BLaER1 treated with 17β-estradiol and CSF1 and Interleukin-3, amounts not matched to agents 10 nM and 100 nM (cell line): ENCODE measurements around the gene PLA2G6.
A peak's percentile ranks its signal among the peaks of the same experiment; 100 is the strongest.

Experiments
- H3K27ac ChIP-seq, 11 experiments: shearing (Covaris generic); formaldehyde crosslinking; 2 replicates each; pipeline ENCODE4 v1.8.1; 2022
- H3K27me3 ChIP-seq, 11 experiments: shearing (Covaris generic); formaldehyde crosslinking; 2 replicates each; pipeline ENCODE4 v1.8.1; 2022
- H3K36me3 ChIP-seq, 11 experiments: shearing (Covaris generic); formaldehyde crosslinking; 2 replicates each; pipeline ENCODE4 v1.8.1; 2022
- H3K4me1 ChIP-seq, 10 experiments: shearing (Covaris generic); formaldehyde crosslinking; 2 replicates each; pipeline ENCODE4 v1.8.1; 2022
- H3K4me2 ChIP-seq, 11 experiments: shearing (Covaris generic); formaldehyde crosslinking; 2 replicates each; pipeline ENCODE4 v1.8.1; 2022
- H3K4me3 ChIP-seq, 10 experiments: shearing (Covaris generic); formaldehyde crosslinking; 2 replicates each; pipeline ENCODE4 v1.8.1; 2022
- H3K9ac ChIP-seq, 11 experiments: shearing (Covaris generic); formaldehyde crosslinking; 2 replicates each; pipeline ENCODE4 v1.8.1; 2022
- H3K9me3 ChIP-seq, 11 experiments: shearing (Covaris generic); formaldehyde crosslinking; replicated peaks in 1 of 11; 2 replicates each; pipeline ENCODE4 v1.8.1; 2022
- H4K20me1 ChIP-seq, 11 experiments: shearing (Covaris generic); formaldehyde crosslinking; 2 replicates each; pipeline ENCODE4 v1.8.1; 2022
- Cebpa-rat ChIP-seq, 11 experiments: shearing (Covaris generic); IDR thresholded peaks; 2 replicates each; pipeline ENCODE4 v1.8.1; 2022

PLA2G6 gene

DNA sequence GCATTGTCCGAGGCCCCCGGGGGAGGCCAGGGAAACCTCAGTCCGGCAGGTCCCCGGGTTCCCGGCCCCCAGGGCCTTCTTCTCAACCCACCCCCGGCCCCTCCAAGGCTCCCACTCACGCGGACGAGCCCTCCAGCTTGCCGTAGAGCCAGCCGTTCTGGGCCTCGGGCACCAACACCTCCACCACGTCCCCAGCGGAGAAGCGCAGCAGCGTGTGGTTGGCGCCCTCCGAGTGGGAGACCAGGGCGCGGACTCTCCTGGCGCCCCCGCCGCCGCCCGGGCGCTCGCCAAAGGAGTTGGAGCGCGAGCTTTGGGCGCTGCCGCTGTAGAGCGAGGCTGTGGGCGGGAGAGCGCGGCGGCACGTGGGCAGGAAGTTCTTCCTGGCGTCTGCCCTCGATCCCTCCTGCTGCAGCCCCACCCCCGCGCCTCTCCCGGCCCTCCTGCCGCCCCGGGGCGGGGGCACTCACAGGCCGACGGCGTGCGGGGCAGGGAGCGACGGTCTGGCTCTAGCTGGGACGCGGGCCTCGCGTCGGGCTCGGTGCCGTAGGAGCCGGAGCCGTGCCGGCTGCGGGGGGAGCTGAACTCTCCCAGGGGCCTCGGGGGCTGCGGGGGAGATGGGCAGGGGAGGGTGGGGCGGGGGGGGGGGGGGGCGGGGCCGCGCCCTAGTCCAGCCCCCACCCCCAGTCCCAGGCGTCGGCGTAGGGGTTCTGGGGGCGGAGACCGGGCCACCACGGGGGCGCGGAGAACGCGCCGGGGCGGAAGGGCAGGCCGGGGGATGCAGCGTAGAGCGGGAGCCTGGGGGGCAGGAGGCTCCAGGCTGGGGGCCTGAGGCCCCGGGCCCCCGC, 92.8 kb downstream of the PLA2G6 start:
- no peaks in the 10 kb centered on the region for H3K9me3 ChIP-seq
- peaks cover 0 to 8% (median 2%) of the 10 kb centered on the region in 11 experiments; a peak in 11 of 22 replicates for H3K27me3 ChIP-seq
- TF ChIP-seq Cebpa-rat (IDR thresholded peaks at IDR 0.05): no peak
- H3K9ac ChIP-seq: no peak overlapping the region
- H3K4me2 ChIP-seq: no peak overlapping the region
- H3K4me1 ChIP-seq: no peaks in the 10 kb centered on the region
- H4K20me1 ChIP-seq: peaks cover 0 to 4% (median 0%) of the 10 kb centered on the region in 11 experiments; a peak in 3 of 22 replicates
- no peak overlapping the region for H3K27ac ChIP-seq
- no peak overlapping the region for H3K4me3 ChIP-seq
- no peaks in the 10 kb centered on the region; a peak in 1 of 22 replicates for H3K36me3 ChIP-seq

DNA sequence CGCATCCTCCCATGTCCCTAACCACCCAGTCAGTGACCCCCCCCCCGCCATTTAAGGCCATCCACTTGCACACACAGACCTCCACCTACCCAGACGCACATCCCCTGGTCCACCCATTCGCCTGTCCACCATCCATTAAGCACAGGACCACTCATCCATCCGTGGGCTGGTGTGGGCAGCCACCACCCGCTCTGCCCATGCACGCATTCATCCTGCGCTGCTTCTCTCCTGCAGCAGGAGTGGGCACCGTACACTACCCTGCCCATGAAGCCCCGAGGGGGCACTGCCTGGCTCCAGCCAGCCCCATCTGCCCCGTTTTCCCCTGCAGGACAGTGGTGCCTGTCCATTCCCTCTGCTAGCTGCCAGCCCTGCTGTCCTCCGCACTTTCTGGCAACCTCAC, 93.8 kb downstream of the PLA2G6 start:
- H3K4me2 ChIP-seq: no peak overlapping the region
- H3K4me3 ChIP-seq: no peak overlapping the region
- H3K9me3 ChIP-seq: no peaks in the 10 kb centered on the region
- no peak overlapping the region for H3K27ac ChIP-seq
- no peak for TF ChIP-seq Cebpa-rat (IDR thresholded peaks at IDR 0.05)
- H3K36me3 ChIP-seq: no peaks in the 10 kb centered on the region
- H4K20me1 ChIP-seq: peaks cover 0 to 7% (median 0%) of the 10 kb centered on the region in 11 experiments; a peak in 3 of 22 replicates
- peaks cover 8 to 18% (median 12%) of the 10 kb centered on the region in 11 experiments for H3K27me3 ChIP-seq
- H3K4me1 ChIP-seq: peaks cover 0 to 7% (median 3%) of the 10 kb centered on the region in 10 experiments; a peak in 15 of 20 replicates
- H3K9ac ChIP-seq: no peak overlapping the region

GRCh38 chr22:38086942-38087341, 94.7 kb downstream of the PLA2G6 start:
- peaks cover 17 to 27% (median 21%) of the 10 kb centered on the region in 11 experiments for H3K27me3 ChIP-seq
- H3K9ac ChIP-seq: no peak overlapping the region
- no peak overlapping the region for H3K4me3 ChIP-seq
- H3K9me3 ChIP-seq: no peaks in the 10 kb centered on the region
- TF ChIP-seq Cebpa-rat (IDR thresholded peaks at IDR 0.05): no peak
- no peak overlapping the region for H3K27ac ChIP-seq
- no peak overlapping the region for H3K4me2 ChIP-seq
- H4K20me1 ChIP-seq: peaks cover 0 to 9% (median 0%) of the 10 kb centered on the region in 11 experiments; a peak in 4 of 22 replicates
- no peaks in the 10 kb centered on the region for H3K36me3 ChIP-seq
- H3K4me1 ChIP-seq: peaks cover 6 to 16% (median 12%) of the 10 kb centered on the region in 10 experiments; a peak in 18 of 20 replicates

DNA sequence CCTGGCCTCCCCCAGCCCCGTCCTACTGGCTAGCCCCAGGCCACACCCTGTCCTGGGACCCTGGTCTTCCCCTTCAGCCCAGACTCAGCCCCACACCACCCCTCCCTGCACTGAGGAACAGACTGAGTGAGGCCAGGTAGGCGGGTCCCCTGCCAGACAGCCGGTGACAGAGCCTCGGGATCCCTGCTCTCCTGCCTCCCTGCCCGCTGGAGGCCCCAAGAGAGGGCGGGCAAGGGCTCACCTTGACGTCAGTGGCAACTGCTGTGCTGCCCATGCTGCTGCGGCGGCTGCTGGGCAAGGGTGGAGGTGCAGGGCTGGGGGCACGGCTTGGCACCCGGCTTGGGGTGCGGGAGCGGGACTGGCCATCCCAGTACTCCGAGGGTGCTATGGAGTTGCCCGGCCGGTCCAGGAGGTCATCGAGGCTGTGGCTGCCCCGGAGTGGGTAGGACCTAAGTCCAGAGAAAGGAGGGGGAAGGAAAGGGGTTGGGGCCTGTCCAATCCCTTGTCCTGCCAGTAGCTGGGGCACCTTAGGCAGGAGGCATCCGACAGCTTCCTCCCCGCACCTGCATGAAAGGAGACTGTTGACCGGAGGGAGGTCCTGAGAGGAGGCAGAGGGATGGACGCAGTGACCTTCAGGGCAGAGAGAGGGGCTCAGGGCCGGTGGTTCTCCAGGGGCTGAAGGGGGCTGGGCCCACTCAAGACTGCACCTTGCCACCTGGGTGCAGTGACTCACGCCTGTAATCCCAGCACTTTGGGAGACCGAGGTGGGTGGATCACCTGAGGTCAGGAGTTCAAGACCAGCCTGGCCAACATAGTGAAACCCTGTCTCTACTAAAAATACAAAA, 95.4 kb downstream of the PLA2G6 start:
- H4K20me1 ChIP-seq: peaks cover 0 to 17% (median 0%) of the 10 kb centered on the region in 11 experiments; a peak in 4 of 22 replicates
- no peak overlapping the region for H3K4me3 ChIP-seq
- no peak overlapping the region for H3K9ac ChIP-seq
- no peaks in the 10 kb centered on the region for H3K36me3 ChIP-seq
- peaks cover 12 to 23% (median 19%) of the 10 kb centered on the region in 10 experiments; a peak in 18 of 20 replicates for H3K4me1 ChIP-seq
- H3K27me3 ChIP-seq: peaks cover 24 to 34% (median 28%) of the 10 kb centered on the region in 11 experiments
- H3K27ac ChIP-seq: no peak overlapping the region
- no peak for TF ChIP-seq Cebpa-rat (IDR thresholded peaks at IDR 0.05)
- no peak overlapping the region for H3K4me2 ChIP-seq
- H3K9me3 ChIP-seq: no peaks in the 10 kb centered on the region

DNA sequence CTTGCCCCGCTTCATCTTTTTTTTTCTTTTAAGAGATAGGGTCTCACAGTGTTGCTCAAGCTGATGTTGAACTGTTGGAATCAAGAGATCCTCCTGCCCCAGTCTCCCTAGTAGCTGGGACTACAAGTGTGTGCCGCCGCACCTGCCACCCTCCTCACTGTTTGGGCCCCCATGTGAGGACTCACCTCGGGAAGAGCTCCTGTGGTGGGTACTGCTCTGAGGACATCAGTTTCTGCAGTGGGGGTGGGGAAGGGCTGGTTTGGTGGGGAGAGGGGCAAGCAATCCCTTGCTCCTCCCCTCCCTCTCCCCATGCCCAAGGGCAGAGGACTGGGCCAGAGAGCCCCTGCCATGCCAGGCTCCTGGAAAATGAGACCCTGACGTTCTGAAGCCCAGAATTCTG, 96.1 kb downstream of the PLA2G6 start:
- Histone ChIP-seq H3K36me3 (no peaks in the 10 kb centered on the region), H3K27me3 (peaks cover 31 to 41% (median 35%) of the 10 kb centered on the region in 11 experiments), H3K4me1 (peaks cover 18 to 28% (median 25%) of the 10 kb centered on the region in 10 experiments; a peak in 18 of 20 replicates), H3K27ac (no peak overlapping the region), H4K20me1 (peaks cover 0 to 24% (median 0%) of the 10 kb centered on the region in 11 experiments; a peak in 4 of 22 replicates), H3K4me2 (no peak overlapping the region), H3K9ac (no peak overlapping the region), H3K4me3 (no peak overlapping the region), H3K9me3 (no peaks in the 10 kb centered on the region)
- TF ChIP-seq Cebpa-rat (IDR thresholded peaks at IDR 0.05): no peak

DNA sequence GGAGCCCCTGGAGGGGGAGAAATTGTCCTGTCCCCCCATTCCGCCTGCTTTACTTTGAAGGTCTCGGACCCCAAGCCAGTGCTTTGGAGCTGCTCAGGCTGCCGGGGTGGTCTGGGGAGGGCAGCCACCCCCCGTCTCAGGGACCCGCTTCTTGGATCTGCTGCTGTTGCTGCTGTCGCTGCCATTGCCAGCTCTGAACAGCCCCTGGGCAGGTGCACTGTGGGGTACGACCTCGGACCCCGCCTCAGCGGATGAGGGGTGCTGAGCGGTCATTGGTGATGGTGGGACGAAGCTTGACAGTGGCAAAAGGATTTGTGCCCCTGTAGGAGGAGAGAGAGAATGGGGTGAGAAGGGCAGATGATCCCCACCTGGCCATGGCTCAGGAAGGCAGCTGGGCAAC, 96.6 kb downstream of the PLA2G6 start:
- Histone ChIP-seq H4K20me1 (peaks cover 0 to 26% (median 0%) of the 10 kb centered on the region in 11 experiments; a peak in 4 of 22 replicates), H3K9me3 (no peaks in the 10 kb centered on the region), H3K4me1 (peaks cover 18 to 30% (median 26%) of the 10 kb centered on the region in 10 experiments; a peak in 18 of 20 replicates), H3K27ac (no peak overlapping the region), H3K27me3 (peaks cover 36 to 46% (median 40%) of the 10 kb centered on the region in 11 experiments), H3K4me2 (no peak overlapping the region), H3K9ac (no peak overlapping the region), H3K4me3 (no peak overlapping the region), H3K36me3 (no peaks in the 10 kb centered on the region)
- no peak for TF ChIP-seq Cebpa-rat (IDR thresholded peaks at IDR 0.05)

DNA sequence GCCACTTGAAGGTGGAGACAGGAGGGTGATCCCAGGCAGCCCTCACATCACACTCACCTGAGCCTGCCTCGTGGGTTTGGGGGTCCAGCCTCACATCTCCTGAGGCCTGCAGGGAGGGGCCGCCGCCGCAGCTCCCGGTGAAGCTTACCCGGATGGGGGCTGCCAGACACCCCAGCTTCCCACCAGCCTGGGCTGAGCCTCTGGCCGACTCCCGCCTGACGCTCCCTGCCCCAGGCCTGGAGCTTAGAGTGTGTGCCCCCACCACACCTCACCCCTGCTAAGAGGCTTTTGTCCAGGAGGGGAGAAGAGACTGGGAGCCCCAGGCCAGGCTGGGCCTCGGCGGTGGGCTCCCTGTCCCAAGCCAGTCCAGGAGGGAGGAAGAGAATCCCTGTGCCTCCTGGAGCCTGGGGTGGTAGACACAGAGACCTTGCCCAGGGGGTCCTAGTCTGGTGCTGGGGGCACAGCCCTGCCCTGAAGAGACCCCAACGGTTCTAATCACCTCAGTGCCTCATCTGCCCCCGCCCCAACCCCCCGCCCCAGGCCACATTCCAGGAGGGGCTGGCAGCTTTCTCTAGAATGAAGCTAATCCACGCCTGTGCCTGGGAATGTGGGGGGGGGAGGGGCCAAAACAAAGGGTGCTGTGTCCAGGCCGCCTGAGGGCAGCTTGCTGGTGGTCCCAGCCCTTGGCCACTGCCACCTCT, 97.5 kb downstream of the PLA2G6 start, which contains the start of gene SLC16A8:
TSS of gene SLC16A8 (minus strand) at position 254 of the 701 bp plus-strand sequence. CDS start 1,311 bp downstream, outside the sequence.
- Histone ChIP-seq H3K9ac (no peak within 1 kb of the TSS; a peak in 1 of 22 replicates), H3K4me3 (no peak within 1 kb of the TSS), H3K27me3 (peaks cover 43 to 55% (median 49%) of the 10 kb centered on the region in 11 experiments)

More for the DNA sequence above, 97.5 kb downstream of the PLA2G6 start, which contains the start of gene SLC16A8:
- peaks cover 18 to 40% (median 26%) of the 10 kb centered on the region in 10 experiments; a peak in 18 of 20 replicates for H3K4me1 ChIP-seq
- H3K36me3 ChIP-seq: no peaks in the 10 kb centered on the region
- no peaks in the 10 kb centered on the region for H3K9me3 ChIP-seq
- H3K4me2 ChIP-seq: peak within 1 kb of the TSS in 10 of 11 experiments; percentile 43 to 70 (median 60); a peak in 18 of 22 replicates
- H4K20me1 ChIP-seq: peaks cover 0 to 28% (median 0%) of the 10 kb centered on the region in 11 experiments; a peak in 4 of 22 replicates
- no peak within 1 kb of the TSS for H3K27ac ChIP-seq
- no peak for TF ChIP-seq Cebpa-rat (IDR thresholded peaks at IDR 0.05)
